A673 (cell line): ENCODE data around the gene NPTN.

Source experiments
- EZH2 ChIP-seq: fragments of 200-600 bp; sonication (generic); IDR thresholded peaks from 2 replicates; pipeline ENCODE4 v1.6.1; 2017; ENCODE audit warnings: borderline replicate concordance, low read depth, mild to moderate bottlenecking, mixed read lengths, antibody characterized with exemption, low read length; ENCODE audit not compliant: poor library complexity, severe bottlenecking
- TF ChIP-seq, protein P1 (sequence below): fragments of 300-800, 200-600 bp; sonication (generic); conservative IDR thresholded peaks from 2 replicates; pipeline ENCODE4 v1.5.1; 2017; ENCODE audit warnings: low read depth, mild to moderate bottlenecking, antibody characterized with exemption, low read length, moderate library complexity, mixed read lengths

GRCh38 chr15:73539212-73540128 lies 93.7 kb downstream of the NPTN start:
- TF ChIP-seq, protein P1, sequence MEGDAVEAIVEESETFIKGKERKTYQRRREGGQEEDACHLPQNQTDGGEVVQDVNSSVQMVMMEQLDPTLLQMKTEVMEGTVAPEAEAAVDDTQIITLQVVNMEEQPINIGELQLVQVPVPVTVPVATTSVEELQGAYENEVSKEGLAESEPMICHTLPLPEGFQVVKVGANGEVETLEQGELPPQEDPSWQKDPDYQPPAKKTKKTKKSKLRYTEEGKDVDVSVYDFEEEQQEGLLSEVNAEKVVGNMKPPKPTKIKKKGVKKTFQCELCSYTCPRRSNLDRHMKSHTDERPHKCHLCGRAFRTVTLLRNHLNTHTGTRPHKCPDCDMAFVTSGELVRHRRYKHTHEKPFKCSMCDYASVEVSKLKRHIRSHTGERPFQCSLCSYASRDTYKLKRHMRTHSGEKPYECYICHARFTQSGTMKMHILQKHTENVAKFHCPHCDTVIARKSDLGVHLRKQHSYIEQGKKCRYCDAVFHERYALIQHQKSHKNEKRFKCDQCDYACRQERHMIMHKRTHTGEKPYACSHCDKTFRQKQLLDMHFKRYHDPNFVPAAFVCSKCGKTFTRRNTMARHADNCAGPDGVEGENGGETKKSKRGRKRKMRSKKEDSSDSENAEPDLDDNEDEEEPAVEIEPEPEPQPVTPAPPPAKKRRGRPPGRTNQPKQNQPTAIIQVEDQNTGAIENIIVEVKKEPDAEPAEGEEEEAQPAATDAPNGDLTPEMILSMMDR = no peak
- no peak for TF ChIP-seq EZH2
